Gastroesophageal sphincter (tissue), 3 donors: ENCODE data around the gene ALDH16A1.

Source experiments
- CTCF ChIP-seq, 4 experiments: fragments of 200-600 bp in 2 of 4; fragments of 450-650 bp in 2 of 4; sonication (generic) in 1 of 4; IDR thresholded peaks; one replicate each; pipeline ENCODE4 v1.5.1; 2017 to 2019; ENCODE audit warnings: antibody characterized with exemption in 4 of 4, mild to moderate bottlenecking in 2 of 4, moderate library complexity in 2 of 4
- POLR2AphosphoS5 ChIP-seq: sonication (generic); formaldehyde crosslinking; IDR thresholded peaks from one replicate; pipeline ENCODE4 v1.6.1; 2017; ENCODE audit warnings: antibody characterized with exemption

- TF ChIP-seq CTCF (IDR thresholded peaks at IDR 0.05), result no peak
- no peak for TF ChIP-seq POLR2AphosphoS5
Observed at GRCh38 chr19:49435670-49436069, 17.4 kb upstream of the ALDH16A1 start.
